Stimulated activated CD4-positive, alpha-beta T cell treated with anti-CD3 and anti-CD28 coated beads, Interleukin-2, amount 100 ng/mL, for 48 hours (primary cell): Measurements from ENCODE around the gene NEMP2.
A peak's percentile ranks its signal among the peaks of the same experiment; 100 is the strongest.

Experiments
- DNase-seq, 2 donors: peaks; one replicate each; pipeline ENCODE4 v3.0.0-alpha.2; 2020

Gene NEMP2

DNA sequence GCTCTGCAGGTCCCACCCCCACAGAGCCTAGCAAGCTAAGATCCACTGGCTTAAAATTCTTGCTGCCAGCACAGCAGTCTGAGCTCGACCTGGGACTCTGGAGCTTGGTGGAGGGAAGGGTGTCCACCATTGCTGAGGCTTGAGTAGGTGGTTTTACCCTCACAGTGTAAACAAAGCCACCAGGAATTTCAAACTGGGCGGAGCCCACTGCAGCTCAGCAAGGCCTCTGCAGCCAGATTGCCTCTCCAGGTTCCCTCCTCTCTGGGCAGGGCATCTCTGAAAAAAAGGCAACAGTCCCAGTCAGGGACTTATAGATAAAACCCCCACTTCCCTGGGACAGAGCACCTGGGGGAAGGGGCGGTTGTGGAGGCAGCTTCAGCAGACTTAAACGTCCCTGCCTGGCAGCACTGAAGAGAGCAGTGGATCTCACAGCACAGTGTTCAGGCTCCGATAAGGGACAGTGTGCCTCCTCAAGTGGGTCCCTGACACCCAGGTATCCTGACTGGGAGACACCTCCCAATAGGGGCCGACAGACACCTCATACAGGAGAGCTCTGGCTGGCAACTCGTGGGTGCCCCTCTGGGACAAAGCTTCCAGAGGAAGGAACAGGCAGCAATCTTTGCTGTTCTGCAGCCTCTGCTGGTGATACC lies 20.0 kb upstream of the NEMP2 start:
- no peak for DNase-seq

- DNase-seq: no peak
Measured at GRCh38 chr2:190553254-190553653, 18.7 kb upstream of the NEMP2 start.

- DNase-seq: no peak
Measured at GRCh38 chr2:190551928-190552327, 17.4 kb upstream of the NEMP2 start.

DNA sequence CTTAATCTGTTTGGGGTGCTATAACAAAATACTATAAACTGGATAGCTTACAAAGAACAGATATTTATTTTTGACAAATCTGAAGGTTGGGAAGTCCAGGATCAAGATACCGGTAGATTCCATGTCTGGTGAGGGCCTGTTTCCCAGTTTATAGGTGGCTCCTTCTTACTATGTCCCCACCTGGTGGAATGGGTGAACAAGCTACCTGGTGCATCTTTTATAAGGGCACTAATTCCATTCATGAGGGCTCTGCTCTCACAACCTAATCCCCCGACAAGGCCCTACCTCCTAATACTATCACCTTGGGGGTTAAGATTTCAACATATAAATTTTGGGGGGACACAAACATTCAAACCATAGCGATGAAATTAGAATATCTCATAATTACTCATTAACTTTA lies 15.6 kb upstream of the NEMP2 start:
- no peak for DNase-seq

DNA sequence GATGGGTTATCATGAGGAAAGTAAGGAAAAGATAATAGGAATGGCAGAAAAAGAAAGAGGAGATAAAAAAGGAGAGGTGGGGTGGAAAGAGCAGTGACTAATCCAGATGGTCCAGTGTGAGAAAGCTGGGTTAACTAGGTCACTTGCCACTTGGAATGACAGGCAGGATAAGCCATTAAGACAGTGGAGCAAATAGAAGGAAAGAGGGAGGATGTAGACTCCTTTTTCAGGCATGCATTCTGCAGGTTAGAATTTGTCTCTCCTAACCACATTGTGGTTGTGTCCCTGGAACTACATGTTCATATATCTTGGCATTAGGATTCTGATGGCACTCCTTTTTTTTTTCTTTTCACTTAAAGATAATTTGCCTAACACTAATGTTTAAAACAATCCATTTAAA lies 13.4 kb upstream of the NEMP2 start:
- DNase-seq: no peak

- DNase-seq: no peak
Measured at GRCh38 chr2:190546734-190547133, 12.2 kb upstream of the NEMP2 start.

- DNase-seq: no peak
Measured at GRCh38 chr2:190545555-190546385, 11.2 kb upstream of the NEMP2 start.

GRCh38 chr2:190545093-190545492 lies 10.6 kb upstream of the NEMP2 start:
- no peak for DNase-seq

DNA sequence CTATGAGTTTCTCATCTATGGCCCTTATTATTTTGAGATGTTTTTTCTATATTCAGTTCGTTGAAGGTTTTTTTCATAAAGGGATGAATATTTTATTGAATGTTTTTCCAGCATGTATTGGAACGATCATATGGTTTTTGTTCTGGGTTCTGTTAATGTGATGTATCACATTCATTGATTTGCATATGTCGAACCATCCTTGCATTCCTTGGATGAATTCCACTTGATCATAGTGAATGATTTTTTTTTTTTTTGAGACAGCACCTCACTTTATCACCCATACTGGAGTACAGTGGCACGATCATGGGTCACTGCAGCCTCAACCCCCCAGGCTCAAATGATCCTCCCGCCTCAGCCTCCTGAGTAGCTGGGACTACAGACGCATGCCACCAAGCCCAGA lies 5.5 kb upstream of the NEMP2 start:
- DNase-seq: no peak

DNA sequence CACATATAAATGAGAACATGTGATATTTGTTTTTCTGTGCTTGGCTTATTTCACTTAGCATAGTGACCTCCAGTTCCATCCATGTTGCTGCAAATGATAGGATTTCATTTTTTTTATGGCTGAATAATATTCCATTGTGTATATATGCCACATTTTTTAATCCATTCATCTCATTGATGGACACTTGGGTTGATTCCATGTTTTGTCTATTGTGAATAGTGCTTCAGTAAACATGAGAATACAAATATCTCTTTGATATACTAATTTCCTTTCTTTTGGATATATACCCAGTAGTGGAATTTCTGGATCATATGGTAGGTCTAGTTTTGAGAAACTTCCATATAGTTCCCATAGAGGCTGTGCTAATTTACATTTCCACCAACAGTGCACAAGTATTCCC lies 3.7 kb upstream of the NEMP2 start:
- DNase-seq: no peak

- no peak for DNase-seq
Measured at GRCh38 chr2:190537765-190538164, 3.2 kb upstream of the NEMP2 start.

GRCh38 chr2:190535586-190535985 lies 1.1 kb upstream of the NEMP2 start:
- no peak for DNase-seq

- DNase-seq: no peak
Measured at GRCh38 chr2:190535121-190535439, 558 bp upstream of the NEMP2 start.

DNA sequence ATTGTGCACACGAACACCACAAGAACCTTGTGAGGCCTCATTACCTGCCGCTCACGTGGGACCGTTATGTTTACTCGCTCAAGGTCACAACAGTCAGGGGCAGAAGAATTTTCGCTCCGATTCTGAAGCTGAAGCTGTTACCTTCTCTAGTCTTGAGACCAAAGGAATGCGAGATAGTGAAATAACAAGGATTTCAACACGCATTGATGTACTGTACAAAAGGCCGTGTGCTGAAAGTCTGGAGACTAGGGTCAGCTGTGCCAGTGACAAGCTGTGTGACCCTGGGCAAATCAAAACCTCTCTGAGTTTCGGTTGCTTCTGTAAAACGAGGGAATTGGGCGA lies 583 bp downstream of the NEMP2 start:
- DNase-seq: no peak

DNA sequence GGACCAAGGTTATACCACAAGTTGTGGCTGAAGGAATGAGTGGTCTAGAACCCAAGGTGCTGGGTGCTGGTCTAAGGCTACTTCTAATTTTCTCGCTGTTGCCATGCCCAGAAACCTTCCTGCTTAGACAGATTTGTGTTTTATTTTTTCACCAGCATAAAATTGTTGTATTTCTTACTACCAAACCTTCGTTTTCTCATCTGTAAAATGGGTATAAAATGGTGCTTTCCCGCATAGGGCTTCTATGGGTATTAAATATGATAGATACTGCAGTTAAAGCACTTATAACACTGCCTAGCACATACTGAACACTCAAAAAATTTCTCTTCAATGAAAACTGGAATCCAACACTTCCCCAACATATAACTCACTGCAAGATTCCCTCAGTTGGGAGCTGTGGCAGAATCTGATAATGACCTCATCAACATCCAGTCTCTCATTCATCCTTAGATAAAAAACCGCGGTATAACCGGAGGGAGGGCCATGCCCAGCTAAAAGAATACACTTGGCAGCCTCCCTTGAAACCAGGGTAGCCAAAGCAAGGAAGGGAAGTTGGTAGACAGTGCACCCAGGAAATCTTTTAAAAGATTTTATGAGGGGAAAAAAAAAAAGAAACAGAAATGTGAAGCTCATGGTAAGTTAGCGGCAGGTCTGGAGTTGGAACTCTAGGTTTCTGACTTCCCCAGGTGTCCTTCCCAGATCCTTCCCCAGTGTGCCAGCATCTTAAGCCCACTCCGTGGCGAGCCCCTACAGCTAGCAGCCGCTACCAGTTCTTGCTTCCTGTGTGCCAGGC lies 1.2 kb downstream of the NEMP2 start:
- peak; percentile 32 to 41 for DNase-seq

DNA sequence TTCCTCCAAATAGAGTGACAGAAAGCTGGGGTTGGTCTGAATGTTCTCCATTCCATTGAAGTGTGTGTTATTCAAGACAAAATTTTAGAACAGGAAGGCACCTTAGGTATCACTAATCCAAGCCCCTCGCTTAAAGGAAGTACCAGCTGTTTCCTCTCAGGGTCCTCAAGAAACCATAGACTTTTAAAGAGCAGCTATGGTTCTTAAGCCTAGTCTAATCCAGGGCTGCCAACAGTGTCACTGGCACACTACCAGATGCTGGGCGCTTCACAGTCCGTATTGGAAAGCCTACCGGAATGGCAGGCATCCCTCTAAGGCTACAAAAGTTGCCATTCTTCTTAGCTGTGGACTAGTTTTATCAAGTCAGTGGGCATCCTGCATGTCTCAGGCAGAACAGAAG lies 1.9 kb downstream of the NEMP2 start:
- DNase-seq: no peak

- no peak for DNase-seq
Measured at GRCh38 chr2:190530248-190530900, 4.1 kb downstream of the NEMP2 start.

DNA sequence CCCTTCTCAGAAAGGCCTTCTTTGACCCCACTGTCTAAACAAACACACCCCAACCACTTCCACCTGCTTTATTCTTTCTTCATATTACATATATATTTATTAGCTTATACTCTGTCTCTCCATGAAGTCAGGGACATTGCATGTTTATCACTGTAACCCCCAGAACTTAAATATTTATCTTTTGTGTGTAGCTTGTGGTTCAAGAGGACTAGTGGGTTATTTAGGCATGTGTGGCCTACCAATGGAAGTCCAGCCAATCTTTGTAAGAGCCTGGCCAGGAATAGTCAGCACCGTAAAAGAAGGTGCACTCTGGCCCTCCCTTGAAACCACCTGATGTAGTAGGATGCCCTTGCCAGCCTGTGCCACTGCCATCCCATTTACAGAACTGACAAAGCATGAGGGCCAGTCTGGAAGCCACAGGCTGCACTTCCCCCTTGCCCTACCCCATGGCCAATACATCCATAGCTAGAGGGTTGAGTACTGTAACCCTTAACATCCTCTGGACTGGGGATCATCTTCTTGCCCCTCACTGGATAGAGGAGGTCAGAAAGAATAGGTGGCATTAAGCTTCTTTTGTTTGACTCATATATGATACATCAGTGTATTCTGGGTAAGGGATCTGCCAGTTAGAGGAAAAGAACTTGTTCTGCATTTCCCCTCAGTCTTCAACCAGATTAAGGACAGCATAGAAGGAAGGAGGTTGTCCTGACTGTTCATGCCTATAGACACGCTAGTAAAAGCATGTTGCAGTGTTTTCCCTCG lies 4.9 kb downstream of the NEMP2 start:
- DNase-seq: no peak

DNA sequence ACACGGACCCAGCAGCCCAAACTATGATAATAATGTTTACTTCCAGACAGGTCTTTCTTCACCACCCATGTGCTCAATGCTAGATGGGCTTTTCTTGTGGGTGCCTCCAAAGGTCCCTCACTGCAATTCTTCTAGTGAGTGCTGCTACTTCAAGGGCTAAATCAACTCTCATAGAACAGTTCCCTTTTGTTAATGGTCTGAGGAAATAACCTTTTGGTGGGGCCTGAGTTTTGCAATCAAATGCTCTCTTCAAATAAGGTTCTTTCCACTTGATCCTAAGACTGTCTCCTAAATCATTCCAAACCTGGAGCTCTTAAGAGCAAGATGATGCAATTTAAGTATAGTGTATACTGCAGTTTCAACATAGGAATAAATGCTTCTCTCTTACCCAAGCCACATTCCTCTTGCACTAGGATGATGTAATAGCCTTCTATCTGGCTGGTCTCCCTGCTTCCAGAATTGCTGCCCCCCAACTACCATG lies 6.0 kb downstream of the NEMP2 start:
- DNase-seq: no peak

DNA sequence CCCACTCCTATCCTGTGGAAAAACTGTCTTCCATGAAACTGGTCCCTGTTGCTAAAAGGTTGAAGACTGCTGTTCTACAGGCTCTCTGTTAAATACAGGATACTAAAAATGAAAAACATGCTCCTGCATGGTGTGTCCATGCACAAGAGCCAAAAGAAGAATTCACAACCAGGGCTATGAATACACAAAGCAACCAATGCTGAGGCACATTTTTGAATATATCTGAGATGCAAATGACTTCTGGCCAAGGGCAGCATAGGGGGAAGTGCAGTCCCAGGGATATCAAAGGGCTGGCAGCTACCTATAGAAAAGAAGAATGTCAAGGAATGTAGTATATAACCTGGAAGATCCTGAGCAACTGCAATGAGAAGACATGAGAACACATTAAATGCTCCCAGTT lies 6.6 kb downstream of the NEMP2 start:
- no peak for DNase-seq

DNA sequence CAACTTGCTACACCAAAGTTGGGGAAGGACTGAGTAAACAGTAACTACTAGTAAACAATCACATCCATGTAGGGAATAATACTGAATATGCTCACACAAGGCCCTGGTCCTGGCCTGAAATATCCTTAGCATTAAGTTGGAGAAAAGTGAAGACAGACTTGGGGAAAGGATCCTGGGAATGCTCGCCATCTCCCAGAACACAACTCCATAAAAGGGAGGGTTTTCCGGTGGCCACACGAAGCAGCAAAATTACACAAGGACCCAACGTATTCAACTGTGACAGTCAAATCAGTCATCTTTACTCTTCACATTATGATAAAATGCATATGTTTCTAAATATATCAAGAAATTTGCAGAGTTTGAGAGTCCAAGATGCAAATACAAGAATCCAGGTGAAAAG lies 7.3 kb downstream of the NEMP2 start:
- DNase-seq: no peak

GRCh38 chr2:190526105-190526750 lies 8.3 kb downstream of the NEMP2 start:
- DNase-seq: no peak
